DMS79 treated with DMSO at 0.1 percent for 48 hours (cell line): ENCODE data around the gene KLF8.
"Not testable (repeated sequence)": the region's sequence is repeated elsewhere in the genome, so short reads cannot be mapped to it uniquely, and the experiment has no call there.

ENCODE experiments used
- DNase-seq: peaks from one replicate; lab custom pipeline; 2025; lab: John Stamatoyannopoulos, UW

Gene KLF8

GRCh38 chrX:56232221-56233082 lies at the start of gene KLF8:
KLF8 (plus strand) TSS chrX:56232356; CDS start chrX:56233335, 979 bp downstream.
- peak; percentile 60 for DNase-seq

GRCh38 chrX:56206945-56207344 lies 25.2 kb upstream of the KLF8 start:
- DNase-seq, result not testable (repeated sequence)

GRCh38 chrX:56211701-56212100 lies 20.5 kb upstream of the KLF8 start:
- no peak for DNase-seq

GRCh38 chrX:56216332-56216731 lies 15.8 kb upstream of the KLF8 start:
- DNase-seq, result no peak

GRCh38 chrX:56219700-56220099 lies 12.5 kb upstream of the KLF8 start:
- no peak for DNase-seq

- DNase-seq, result no peak
Observed at GRCh38 chrX:56221101-56221500, 11.1 kb upstream of the KLF8 start.

- DNase-seq, result no peak
Observed at GRCh38 chrX:56222473-56223000, 9.6 kb upstream of the KLF8 start.

- DNase-seq, result no peak
Observed at GRCh38 chrX:56226980-56227379, 5.2 kb upstream of the KLF8 start.

- DNase-seq, result no peak
Observed at GRCh38 chrX:56228914-56229313, 3.2 kb upstream of the KLF8 start.

GRCh38 chrX:56231537-56232090 lies 542 bp upstream of the KLF8 start:
- DNase-seq, result peak; percentile 51

GRCh38 chrX:56233100-56233499 lies 944 bp downstream of the KLF8 start:
- DNase-seq, result peak; percentile 7

- peak; percentile 48 for DNase-seq
Observed at GRCh38 chrX:56233682-56234081, 1.5 kb downstream of the KLF8 start.

GRCh38 chrX:56248492-56248891 lies 16.3 kb downstream of the KLF8 start:
- peak; percentile 30 for DNase-seq

GRCh38 chrX:56253832-56254703 lies 21.9 kb downstream of the KLF8 start:
- no peak for DNase-seq

- DNase-seq, result no peak
Observed at GRCh38 chrX:56268888-56269287, 36.7 kb downstream of the KLF8 start.

GRCh38 chrX:56278692-56279091 lies 46.5 kb downstream of the KLF8 start:
- no peak for DNase-seq

- DNase-seq, result no peak
Observed at GRCh38 chrX:56279863-56280262, 47.7 kb downstream of the KLF8 start.

GRCh38 chrX:56281789-56282188 lies 49.6 kb downstream of the KLF8 start:
- DNase-seq, result no peak

GRCh38 chrX:56284269-56284668 lies 52.1 kb downstream of the KLF8 start:
- DNase-seq, result no peak

GRCh38 chrX:56288608-56289007 lies 56.5 kb downstream of the KLF8 start:
- no peak for DNase-seq

- DNase-seq, result no peak
Observed at GRCh38 chrX:56289449-56289848, 57.3 kb downstream of the KLF8 start.

GRCh38 chrX:56308726-56309125 lies 76.6 kb downstream of the KLF8 start:
- no peak for DNase-seq
